GM20431 (cell line): Measurements from ENCODE around the gene TMLHE.
"Not testable (repeated sequence)": the region's sequence is repeated elsewhere in the genome, so short reads cannot be mapped to it uniquely, and the experiment has no call there.

ENCODE experiments used
- in situ Hi-C: fragments of 300-500 bp; cut with MseI, MboI; formaldehyde crosslinking; loops from one replicate; pipeline ENCODE4 v1.15.0; 2020; ENCODE audit warnings: low sequenced_read_pairs; ENCODE audit not compliant: unreplicated experiment

The TMLHE gene

GRCh38 chrX:155612312-155613224 is at the start of gene TMLHE, which contains the start of gene SPRY3:
TMLHE (minus strand) TSS chrX:155612952; CDS start chrX:155545276, 67,676 bp downstream.
SPRY3 (plus strand) TSS chrX:155612586.
- in situ Hi-C loops, result no loop called here

GRCh38 chrX:155662282-155662681 is 49.5 kb upstream of the TMLHE start:
- in situ Hi-C loops, result no loop called here

GRCh38 chrX:155645180-155645579 is 32.4 kb upstream of the TMLHE start:
- in situ Hi-C loops, result no loop called here

- in situ Hi-C loops, result no loop called here
Measured at GRCh38 chrX:155643240-155643639, 30.5 kb upstream of the TMLHE start.

GRCh38 chrX:155641371-155641770 is 28.6 kb upstream of the TMLHE start:
- in situ Hi-C loops, result not testable (repeated sequence)

- in situ Hi-C loops, result no loop called here
Measured at GRCh38 chrX:155637714-155638113, 25.0 kb upstream of the TMLHE start.

- in situ Hi-C loops, result not testable (repeated sequence)
Measured at GRCh38 chrX:155635019-155635418, 22.3 kb upstream of the TMLHE start.

- in situ Hi-C loops, result no loop called here
Measured at GRCh38 chrX:155632431-155633100, 19.8 kb upstream of the TMLHE start.

- in situ Hi-C loops, result not testable (repeated sequence)
Measured at GRCh38 chrX:155620110-155620509, 7.4 kb upstream of the TMLHE start.

GRCh38 chrX:155615938-155616337 is 3.2 kb upstream of the TMLHE start:
- in situ Hi-C loops, result no loop called here

GRCh38 chrX:155613927-155614559 is 1.3 kb upstream of the TMLHE start:
- in situ Hi-C loops, result no loop called here

- in situ Hi-C loops, result no loop called here
Measured at GRCh38 chrX:155611302-155611701, 1.4 kb downstream of the TMLHE start.

- in situ Hi-C loops, result no loop called here
Measured at GRCh38 chrX:155592981-155593380, 19.8 kb downstream of the TMLHE start.

- in situ Hi-C loops, result no loop called here
Measured at GRCh38 chrX:155592331-155592730, 20.4 kb downstream of the TMLHE start.

GRCh38 chrX:155577682-155578081 is 35.1 kb downstream of the TMLHE start:
- in situ Hi-C loops, result no loop called here

GRCh38 chrX:155563099-155563498 is 49.7 kb downstream of the TMLHE start:
- in situ Hi-C loops, result no loop called here

GRCh38 chrX:155544881-155545280 is 67.9 kb downstream of the TMLHE start:
- in situ Hi-C loops, result no loop called here

GRCh38 chrX:155535866-155536265 is 76.9 kb downstream of the TMLHE start:
- in situ Hi-C loops, result no loop called here

- in situ Hi-C loops, result no loop called here
Measured at GRCh38 chrX:155534800-155535199, 78.0 kb downstream of the TMLHE start.

- in situ Hi-C loops, result not testable (repeated sequence)
Measured at GRCh38 chrX:155527023-155527422, 85.7 kb downstream of the TMLHE start.

GRCh38 chrX:155514225-155514624 is 98.5 kb downstream of the TMLHE start:
- in situ Hi-C loops, result no loop called here
